HG03558 (cell line): ENCODE results near the gene CHRNA3.

Experiments
- ATAC-seq: cut with Tn5 transposase; IDR thresholded peaks from one replicate; pipeline ENCODE4 v1.9.1; 2021; ENCODE audit warnings: moderate number of reproducible peaks; ENCODE audit not compliant: unreplicated experiment; ENCODE audit errors: extremely low read depth

The CHRNA3 gene

DNA sequence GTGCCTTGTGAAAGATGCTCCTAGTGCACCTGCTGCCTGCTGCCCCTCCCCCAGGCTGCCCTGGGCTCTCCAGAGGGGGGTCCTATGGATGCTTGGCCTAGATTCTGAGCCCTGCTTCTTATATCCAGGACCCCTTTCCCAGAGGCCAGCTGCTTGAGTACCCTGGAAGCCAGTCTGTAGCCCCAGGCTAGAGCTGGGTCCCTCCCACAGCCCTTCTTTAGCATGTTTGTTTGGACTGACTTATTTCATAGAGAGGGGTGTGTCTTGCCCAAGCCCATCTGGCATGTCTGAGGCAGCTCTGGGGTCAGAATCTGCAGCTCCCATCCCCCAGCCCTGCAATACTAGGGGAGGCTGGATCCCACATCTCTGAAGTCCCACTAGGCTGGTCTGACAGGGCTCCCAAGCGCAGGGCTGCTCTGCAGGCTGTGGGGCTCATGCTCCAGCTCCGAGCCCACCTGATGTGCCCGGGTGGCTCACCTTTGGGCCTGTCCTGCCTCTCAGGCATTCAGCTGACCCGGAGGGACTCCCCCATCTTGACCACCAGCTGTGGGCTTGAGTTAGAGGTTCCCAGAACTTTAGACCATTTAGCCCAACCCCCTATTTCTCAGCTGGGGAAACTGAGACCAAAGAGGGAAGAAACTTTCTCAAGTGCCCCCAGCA, 17.1 kb upstream of the CHRNA3 start:
- no peak for ATAC-seq

DNA sequence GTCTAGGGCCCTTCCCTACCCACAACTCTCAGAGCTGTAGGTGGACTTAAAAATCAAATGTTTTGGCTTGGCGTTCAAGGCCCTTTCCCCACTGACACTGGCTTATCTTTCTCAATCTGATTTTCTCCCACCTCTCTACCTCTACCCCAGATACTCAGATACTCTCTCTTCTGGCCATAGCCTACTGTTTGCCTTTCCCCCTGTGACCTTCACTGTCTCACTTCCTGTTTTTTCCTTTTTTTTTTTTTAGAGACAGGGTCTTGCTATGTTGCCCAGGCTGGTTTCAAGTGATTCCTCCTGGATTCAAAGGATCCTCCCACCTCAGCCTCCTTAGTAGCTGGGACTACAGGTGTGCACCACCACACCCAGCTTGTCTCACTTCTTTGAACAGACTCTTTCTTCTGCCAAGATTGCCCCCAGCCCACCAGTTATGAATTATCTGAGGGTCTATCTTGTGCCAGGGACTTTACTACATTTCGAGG, 15.6 kb upstream of the CHRNA3 start:
- no peak for ATAC-seq

DNA sequence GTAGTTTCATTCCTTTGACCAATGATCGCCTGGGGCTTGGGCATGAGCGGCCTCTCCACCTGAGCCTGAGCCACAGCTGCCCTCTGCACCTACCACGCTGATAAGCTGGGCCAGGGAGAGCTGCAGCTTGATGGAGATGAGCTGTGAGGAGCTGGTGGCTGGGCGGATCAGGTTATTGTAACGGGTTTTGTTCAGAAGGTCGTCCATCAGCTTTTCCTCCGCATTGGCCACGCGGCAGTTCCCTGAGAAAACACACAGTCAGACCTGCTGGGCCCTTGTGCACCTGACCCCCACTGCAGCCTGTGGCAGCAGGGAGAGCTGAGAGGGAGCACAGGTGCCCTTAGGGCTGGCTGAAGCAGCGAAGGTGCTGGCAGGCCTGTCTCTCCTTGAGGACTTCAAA, 14.6 kb upstream of the CHRNA3 start:
- no peak for ATAC-seq

DNA sequence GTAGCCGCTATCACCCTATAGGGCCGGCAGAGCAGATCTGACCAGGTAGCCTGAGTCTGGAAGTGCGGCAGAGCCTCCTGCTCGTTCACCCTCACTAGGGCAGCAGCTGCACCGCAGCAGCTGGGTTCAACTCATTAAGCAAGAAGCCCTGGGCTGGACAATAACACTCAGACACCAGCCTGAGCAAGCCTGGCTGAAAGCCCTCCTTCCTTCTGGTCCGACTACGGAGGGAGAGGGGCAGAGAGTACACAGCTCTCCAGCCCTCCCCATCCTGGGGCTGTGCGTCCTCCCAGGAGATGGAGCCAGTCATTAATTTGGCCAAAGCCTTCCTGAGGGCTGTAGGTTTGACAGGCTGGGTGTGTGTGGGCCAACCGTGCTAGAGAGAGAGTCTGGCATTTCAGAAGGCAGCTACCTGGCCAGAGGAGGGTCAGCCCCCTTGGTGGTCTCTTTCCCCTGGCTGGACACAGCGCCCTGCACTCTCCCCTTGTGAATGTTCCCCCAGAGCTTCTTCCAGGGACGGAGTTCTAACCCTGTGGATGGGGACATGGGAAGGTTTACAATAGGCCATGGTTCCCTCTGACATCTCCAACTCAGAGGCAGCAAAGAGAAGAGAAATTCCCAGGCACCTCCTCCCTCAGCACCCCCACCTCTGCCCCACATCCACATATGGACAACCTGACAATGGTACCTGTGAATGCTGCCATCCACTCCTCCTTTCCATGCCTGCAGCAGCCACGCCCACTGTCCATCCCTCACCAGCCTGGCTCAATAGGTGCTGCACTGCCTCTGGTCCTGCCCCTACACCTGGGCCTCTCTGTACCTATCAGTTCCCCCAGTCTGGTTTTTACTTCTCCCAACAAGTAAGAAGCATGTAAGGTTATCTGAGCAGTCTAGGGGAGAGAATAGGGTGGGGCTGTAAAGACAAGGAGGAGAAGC, 13.7 kb upstream of the CHRNA3 start:
- no peak for ATAC-seq

DNA sequence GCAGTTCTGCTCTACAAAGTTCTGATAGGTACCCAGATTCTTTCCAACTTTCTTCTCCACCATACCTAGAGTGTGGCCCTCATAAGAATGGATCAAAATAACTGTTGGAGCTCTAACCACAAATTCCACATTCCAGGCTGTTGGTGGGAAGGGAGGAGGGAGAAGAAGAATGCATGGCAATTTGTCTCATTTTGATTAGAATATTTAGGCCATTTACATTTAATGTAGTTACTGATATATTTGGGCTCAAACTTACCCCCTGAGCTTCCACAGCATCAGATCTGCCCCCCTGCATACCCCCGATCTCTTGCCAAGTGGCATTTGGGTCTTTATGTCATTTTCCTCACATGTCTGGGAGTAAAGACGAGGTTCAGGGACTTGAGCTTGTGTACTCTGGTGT, 12.6 kb upstream of the CHRNA3 start:
- ATAC-seq = no peak

DNA sequence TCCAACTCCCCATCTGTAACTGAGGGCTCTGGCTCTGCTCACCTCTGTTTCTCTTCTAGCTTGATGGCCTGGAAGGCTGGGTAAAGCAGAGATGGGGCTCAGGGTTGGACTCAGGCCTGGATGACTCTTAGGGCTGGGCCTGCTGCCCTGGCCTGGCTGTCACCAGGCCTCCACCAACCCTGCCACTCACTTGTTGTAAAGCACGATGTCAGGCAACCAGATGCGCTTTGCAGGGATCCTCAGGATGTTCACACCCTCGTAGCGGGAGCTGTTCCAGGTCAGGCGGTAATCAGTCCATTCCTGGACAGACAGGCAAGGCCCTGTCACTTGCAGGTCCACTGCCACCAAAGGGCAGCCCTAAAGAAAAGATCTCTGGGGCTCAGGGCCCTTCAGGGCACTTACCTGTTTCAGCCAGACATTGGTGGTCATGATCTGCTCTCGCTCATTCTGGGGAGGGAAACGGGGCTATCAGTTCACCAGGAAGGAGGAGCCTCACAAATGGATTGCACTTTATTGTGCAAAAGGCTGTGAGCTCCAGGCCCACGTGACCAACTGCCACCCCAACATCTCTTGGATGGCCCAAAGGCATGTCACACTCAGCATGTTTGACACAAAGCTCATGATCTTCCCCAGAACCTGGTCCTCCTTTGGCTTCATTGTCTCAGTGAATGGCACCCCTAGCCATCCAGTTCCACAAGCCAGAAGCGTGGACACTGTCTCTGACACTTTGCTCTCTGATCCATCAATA, 10.3 kb upstream of the CHRNA3 start:
- ATAC-seq = no peak

DNA sequence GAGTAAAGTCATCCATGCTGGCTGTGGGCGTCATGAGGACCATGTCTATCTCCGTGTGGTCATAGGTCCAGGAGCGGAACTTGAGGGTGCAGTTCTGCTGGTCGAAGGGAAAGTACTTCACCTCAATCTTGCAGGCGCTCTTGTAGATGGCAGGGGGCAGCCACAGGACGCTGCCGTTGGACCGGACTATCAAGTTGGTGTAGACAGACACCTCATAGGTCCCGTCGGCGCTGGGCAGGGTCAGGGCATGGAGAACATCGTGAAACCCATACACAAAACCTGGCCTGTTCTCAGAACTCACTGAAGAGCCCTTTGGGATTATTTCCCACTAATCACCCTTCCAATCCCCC, 8.9 kb upstream of the CHRNA3 start:
- no peak for ATAC-seq

DNA sequence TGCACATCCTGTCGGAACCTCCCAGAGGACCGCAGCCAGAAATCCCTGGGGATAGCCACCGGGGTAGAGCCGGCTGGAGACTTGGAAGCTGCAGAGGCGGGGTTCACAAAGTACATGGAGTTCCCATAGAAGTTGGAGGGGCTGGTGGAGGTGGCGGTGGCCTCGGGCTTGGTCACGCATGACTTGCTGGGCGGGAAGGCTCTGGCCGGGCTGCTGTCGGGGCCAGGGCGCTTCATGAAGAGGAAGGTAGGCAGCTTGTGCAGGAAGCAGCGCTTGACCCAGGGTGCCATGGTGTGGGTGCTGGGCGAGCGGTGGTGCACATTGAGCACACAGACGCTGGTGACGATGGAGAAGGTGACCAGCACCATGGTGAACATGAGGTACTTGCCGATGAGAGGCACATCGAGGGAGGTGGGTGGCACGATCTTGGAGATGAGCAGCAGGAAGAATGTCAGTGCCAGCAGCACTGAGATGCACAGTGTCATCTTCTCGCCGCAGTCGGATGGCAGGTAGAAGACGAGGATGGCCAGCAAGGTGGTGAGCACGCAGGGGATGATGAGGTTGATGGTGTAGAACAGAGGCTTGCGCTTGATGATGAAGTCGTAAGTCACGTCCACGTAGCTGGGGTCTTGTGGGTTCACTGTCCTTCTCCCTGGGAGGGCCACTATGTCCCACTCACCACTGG, 8.4 kb upstream of the CHRNA3 start:
- no peak for ATAC-seq

DNA sequence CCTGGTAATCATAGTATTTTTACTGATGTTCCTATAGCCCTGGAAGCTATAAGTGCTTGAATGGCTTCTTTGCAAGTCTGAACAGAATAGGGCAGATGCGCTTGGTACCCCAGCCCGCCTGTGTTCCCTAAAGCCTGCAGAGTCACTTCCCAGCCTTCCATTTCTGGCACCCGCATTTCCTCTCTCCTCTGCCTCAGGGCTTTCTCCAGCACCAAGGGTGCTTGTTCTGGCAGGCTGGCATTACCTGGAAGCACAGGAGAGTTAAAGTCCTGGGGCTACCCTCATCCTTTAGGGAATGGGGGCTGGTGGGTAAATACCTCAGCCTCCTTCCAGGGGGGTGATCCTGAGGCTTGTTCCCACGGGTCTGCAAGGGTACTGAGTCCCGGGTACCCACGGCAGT, 7.4 kb upstream of the CHRNA3 start:
- ATAC-seq = no peak

DNA sequence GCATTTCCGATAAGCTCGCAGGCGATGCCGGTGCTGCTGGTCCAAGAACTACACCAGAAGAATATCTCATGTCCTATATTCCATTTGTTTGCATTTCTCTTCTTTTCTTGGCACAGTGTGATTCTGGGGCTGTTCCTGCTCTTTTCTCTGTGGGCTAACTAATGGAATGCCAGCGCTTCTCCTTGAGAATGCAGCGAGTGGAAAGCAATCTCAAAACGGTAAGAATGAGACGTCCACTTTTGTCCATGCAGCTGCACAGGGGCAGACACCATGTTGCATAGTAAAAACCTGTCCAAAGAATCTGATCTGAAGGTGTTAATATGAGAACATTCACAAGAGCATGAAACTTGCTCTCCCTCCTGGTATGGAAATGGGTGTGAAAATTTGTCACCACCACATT, 6.6 kb upstream of the CHRNA3 start:
- ATAC-seq = no peak

DNA sequence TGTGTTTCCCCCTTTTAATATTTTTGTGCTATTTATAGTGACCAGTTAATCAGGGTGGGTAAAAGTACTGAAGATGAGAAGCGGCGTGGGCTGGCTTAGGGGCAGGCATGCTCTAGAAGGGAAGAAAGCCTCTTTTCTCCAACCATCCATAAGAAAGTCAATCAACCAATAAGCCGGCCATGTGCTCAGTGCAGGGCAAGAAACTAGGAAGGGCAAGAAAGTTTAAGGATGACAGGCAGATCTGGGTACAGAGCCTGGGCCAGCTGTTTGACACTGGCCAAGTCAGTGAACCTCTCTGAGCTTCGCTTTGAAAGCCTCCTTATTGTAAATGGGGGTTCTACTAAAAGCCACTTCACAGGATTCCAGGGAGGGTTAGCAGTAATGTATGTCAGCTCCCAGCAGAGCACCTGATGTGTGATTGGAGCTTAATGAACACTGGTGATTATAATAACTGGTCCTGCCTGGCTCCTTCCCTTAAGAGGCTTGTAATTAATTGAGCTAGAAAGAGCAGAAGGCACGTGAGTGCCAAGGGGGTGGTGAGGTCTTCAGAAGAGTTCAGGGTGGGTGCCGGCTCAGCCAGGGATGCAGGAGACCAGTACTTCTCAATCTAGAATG, 5.7 kb upstream of the CHRNA3 start:
- ATAC-seq = no peak

DNA sequence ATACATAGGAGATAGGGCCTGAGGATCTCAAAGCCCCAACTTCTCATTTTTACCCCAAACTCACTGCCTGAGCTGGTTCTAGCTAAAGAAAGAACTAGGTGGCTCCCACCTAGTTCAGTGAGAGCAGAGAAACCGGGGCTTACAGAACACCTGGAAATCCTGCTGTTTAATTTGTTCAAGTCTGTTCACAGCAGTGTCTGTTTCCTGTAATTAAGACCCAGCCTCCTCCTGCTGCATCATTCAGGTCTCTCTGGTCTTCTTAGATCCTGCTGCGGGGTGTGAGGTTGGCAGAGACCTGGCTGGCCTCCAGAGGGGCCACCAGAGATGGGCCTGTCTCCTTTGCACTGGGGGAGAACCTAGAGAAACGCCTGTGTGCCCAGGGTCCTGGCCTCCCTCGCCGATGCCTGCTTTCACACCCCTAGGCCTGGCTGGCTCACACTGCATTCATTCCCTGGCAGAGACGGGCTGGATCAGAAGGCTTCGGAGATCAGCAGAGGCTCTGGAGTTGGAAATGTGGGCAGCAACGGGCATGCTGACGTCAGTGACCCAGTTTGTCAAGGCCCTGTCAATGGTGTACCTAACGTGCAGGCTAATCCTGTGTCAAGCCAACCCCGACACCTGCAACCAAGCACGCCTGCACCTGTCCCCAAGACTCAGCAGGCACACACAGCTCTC, 4.9 kb upstream of the CHRNA3 start:
- ATAC-seq = no peak

DNA sequence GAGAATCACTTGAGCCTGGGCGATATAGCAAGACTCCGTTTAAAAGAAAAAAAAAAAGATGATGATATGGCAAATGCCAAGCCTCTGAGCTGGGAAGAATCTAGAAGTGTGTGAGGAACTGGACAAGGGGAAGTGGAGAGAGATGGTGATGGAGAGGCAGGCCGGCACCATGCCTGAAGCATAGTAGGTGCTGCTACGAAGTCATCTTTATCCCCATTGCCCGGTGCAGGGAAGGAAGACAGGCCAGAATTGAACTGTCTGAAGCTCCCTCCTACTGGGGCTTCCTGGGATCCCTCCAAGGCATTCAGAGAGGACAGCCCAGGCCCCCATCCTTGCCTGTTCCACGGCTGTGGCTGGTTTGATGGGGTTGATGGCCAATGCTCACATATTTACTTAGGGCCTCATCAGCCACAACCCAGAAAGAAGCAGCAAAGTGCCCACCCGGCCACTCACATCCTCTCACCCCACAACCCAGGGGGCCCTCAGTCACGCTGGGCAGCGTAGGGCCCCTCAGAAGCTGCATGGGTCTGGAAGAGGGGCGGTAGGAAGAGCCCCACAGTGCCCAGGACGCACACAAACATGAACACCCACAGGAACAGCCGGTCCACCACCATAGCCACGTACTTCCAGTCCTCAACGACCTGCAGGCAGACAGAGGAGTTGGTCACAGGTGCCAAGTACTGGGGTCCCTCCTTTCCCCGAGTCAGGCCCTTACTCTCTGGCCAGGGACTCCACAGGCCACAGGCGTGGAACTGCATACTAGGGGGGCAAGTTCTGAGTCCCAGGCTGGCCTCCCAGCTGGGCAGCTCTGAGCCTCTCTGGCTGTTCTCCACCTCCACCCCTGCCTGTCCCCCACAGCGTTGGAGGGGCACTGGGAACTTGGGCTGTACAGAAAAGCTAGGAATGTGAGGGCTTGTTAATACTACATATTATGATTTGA, 4.1 kb upstream of the CHRNA3 start:
- no peak for ATAC-seq

DNA sequence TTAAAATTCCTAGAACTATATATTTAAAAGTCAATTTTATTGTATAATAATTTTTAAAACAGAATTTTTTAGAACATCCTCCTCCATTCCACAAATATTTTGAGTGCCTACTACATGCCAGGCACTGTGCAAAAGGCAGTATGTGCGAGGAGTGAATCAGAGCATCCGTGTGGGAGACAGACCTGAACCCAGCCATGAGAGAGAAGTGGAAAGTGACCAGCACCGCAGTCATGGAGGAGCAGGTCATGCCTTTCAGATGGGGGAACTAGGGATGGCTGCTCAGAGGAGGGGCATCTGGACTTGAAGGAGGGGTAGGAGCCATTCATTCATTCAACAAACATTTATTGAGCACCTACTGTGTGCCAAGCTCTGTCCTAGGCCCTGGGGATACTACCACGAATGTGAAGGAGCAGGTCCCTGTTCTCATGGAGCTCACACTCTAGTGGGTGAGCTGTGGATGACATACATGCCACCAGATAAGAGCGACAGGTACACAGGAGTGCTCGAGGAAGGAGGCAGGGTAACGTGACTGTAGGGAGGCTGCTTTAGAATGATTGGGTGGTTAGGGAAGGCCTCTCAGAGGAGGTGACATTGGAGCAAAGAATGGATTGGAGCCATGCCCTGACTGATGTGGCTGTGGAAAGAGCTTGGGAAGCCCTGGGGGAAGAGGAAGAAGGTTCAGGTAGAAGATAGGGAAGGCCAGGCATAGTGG, 3.1 kb upstream of the CHRNA3 start:
- ATAC-seq = no peak

DNA sequence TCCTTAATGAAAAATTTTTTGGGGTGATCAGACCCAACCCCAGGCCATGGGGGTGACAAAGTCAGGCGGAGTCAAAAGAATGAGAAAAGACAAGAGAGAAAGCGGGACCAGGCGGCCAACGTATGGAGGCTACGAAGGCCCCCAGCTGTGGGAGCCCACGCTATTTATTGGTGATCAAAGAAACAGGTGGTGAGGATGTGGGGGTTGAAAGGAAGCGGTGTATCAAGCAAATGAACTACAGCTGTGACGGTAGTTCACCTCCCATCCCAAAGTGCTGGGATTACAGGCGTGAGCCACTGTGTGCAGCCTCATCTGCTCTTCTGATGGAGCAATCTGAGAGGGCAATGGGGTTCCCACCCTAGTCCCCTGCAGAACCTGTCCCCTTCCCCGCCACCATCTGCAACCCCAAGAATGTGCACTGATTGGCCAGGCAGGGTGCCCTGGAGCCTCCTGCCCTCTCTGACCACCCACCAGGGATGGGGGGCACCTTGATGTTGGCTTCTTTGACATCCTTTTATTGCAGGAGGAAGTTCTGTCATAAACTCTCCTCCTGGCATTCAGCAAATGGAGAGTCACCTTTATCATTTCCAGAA, 1.1 kb upstream of the CHRNA3 start:
- ATAC-seq = no peak

DNA sequence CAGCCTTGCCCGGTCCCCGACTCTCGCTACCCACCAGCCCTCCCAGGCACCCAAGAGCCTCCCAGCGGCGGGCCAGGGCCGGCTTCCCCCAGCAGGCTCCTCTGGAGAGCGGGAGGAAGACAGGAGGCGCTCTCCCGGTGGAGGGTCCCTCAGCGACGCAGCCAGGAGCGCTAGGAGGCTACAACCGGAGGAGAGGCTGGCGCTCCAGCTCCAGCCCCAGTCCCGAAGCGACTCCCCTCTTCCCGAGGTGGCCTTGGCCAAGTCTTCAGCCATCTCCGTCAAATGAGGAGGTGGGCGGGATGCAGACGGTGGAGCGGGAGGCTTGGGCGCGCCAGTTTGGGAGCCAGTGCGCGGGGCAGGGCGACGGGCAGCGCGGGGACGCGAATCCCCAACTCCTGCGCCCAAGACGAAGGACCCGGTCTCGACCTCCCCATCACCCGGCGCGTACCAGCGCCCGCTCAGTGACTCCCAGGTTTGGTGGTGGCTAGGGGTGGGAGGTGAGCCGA, 722 bp downstream of the CHRNA3 start:
- no peak for ATAC-seq
